MM.1S (cell line): ENCODE data around the gene CYP2C18.

Source experiments
- EZH2phosphoT487 ChIP-seq: fragments of 300-600 bp; sonication (generic); IDR thresholded peaks from 2 replicates; pipeline ENCODE4 v1.6.1; 2018; ENCODE audit warnings: antibody characterized with exemption, low read length
- TF ChIP-seq, protein P1 (sequence below): fragments of 300-600 bp; sonication (generic); IDR thresholded peaks from 2 replicates; pipeline ENCODE4 v1.5.1; 2016; ENCODE audit warnings: antibody characterized with exemption, low read length, mixed read lengths

- TF ChIP-seq, protein P1, sequence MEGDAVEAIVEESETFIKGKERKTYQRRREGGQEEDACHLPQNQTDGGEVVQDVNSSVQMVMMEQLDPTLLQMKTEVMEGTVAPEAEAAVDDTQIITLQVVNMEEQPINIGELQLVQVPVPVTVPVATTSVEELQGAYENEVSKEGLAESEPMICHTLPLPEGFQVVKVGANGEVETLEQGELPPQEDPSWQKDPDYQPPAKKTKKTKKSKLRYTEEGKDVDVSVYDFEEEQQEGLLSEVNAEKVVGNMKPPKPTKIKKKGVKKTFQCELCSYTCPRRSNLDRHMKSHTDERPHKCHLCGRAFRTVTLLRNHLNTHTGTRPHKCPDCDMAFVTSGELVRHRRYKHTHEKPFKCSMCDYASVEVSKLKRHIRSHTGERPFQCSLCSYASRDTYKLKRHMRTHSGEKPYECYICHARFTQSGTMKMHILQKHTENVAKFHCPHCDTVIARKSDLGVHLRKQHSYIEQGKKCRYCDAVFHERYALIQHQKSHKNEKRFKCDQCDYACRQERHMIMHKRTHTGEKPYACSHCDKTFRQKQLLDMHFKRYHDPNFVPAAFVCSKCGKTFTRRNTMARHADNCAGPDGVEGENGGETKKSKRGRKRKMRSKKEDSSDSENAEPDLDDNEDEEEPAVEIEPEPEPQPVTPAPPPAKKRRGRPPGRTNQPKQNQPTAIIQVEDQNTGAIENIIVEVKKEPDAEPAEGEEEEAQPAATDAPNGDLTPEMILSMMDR = no peak
- no peak for TF ChIP-seq EZH2phosphoT487
Measured at GRCh38 chr10:94677691-94678090, 5.8 kb upstream of the CYP2C18 start.
